Measurements from ENCODE around the gene UBA3. TPM values are rescaled to one million over a fixed set of nuclear protein-coding genes. Genes with fewer than 3 reads are reported as not detected.

The UBA3 gene
- total and polyA plus RNA-seq, 8 donors = 33.4 to 99.3 (median 44.5) TPM

- peak overlapping the region in 2 of 5 donors; percentile 4 to 75 for H3K27ac ChIP-seq
- 90 to 95% (median 93%) methylated on average over 9 of the region's 9 CpGs for WGBS, 5 donors
These were observed 17.4 kb upstream of the UBA3 start for GRCh38 chr3:69097407-69098086.

GRCh38 chr3:69096299-69096698 is 16.1 kb upstream of the UBA3 start:
- intact Hi-C loops (cut with DNase I; ENCODE audit: low total_unique reads) = no loop called here
- Histone ChIP-seq H3K36me3 (peaks cover 0 to 15% (median 7%) of the 10 kb centered on the region in 4 donors), H3K9me3 (no peaks in the 10 kb centered on the region), H3K4me1 (peaks cover 46 to 85% (median 63%) of the 10 kb centered on the region in 4 donors), H3K27ac (peak overlapping the region in 3 of 5 donors; percentile 75 to 97 (median 96)), H3K27me3 (no peaks in the 10 kb centered on the region), H3K4me3 (no peak overlapping the region)
- TF ChIP-seq POLR2AphosphoS5 (IDR thresholded peaks at IDR 0.05) = no peak
- no peak for DNase-seq
- WGBS, 5 donors = 91 to 100% (median 93%) methylated on average over 2 to 5 of the region's 5 CpGs

More at GRCh38 chr3:69097407-69098086, 17.4 kb upstream of the UBA3 start:
- no peaks in the 10 kb centered on the region for H3K27me3 ChIP-seq
- no peak for TF ChIP-seq CTCF (IDR thresholded peaks at IDR 0.05)
- TF ChIP-seq EP300 (IDR thresholded peaks at IDR 0.05) = no peak
- no peak for TF ChIP-seq POLR2AphosphoS5 (IDR thresholded peaks at IDR 0.05)
- TF ChIP-seq POLR2A (IDR thresholded peaks at IDR 0.05) = no peak
- peaks cover 33 to 85% (median 50%) of the 10 kb centered on the region in 4 donors for H3K4me1 ChIP-seq
- DNase-seq = no peak
- H3K4me3 ChIP-seq = no peak overlapping the region
- H3K9me3 ChIP-seq = no peaks in the 10 kb centered on the region
- H3K36me3 ChIP-seq = peaks cover 3 to 26% (median 19%) of the 10 kb centered on the region in 4 donors
- intact Hi-C loops (cut with DNase I; ENCODE audit: low total_unique reads) = no loop called here

GRCh38 chr3:69095636-69096035 is 15.5 kb upstream of the UBA3 start:
- peaks cover 0 to 17% (median 6%) of the 10 kb centered on the region in 4 donors for H3K36me3 ChIP-seq
- no peaks in the 10 kb centered on the region for H3K9me3 ChIP-seq
- H3K4me1 ChIP-seq = peaks cover 49 to 88% (median 69%) of the 10 kb centered on the region in 4 donors
- DNase-seq = no peak
- H3K4me3 ChIP-seq = no peak overlapping the region
- intact Hi-C loops (cut with DNase I; ENCODE audit: low total_unique reads) = no loop called here
- TF ChIP-seq CTCF (IDR thresholded peaks at IDR 0.05) (no peak), EP300 (IDR thresholded peaks at IDR 0.05) (no peak)
- H3K27me3 ChIP-seq = no peaks in the 10 kb centered on the region
- 74 to 76% (median 74%) methylated on average over 5 of the region's 5 CpGs for WGBS, 5 donors
- H3K27ac ChIP-seq = peak overlapping the region; percentile 28 to 97 (median 75)

- 40 to 57% (median 54%) methylated on average over 8 of the region's 8 CpGs for WGBS, 5 donors
- Histone ChIP-seq H3K9me3 (no peaks in the 10 kb centered on the region), H3K27me3 (no peaks in the 10 kb centered on the region), H3K4me1 (peaks cover 57 to 94% (median 75%) of the 10 kb centered on the region in 4 donors), H3K27ac (peak overlapping the region; percentile 4 to 97 (median 75)), H3K36me3 (peaks cover 0 to 7% (median 0%) of the 10 kb centered on the region in 4 donors), H3K4me3 (no peak overlapping the region)
- intact Hi-C loops (cut with DNase I; ENCODE audit: low total_unique reads) = no loop called here
- no peak for DNase-seq
- TF ChIP-seq CTCF (IDR thresholded peaks at IDR 0.05) (no peak), EP300 (IDR thresholded peaks at IDR 0.05) (no peak)
These were observed 14.5 kb upstream of the UBA3 start for GRCh38 chr3:69094467-69095205.

Data from stomach (tissue), 9 donors.